Stimulated activated CD8-positive, alpha-beta memory T cell treated with anti-CD3 and anti-CD28 coated beads, Interleukin-4, amount 100 ng/mL, for 4 hours (primary cell): ENCODE measurements around the gene ECE2.

ENCODE experiments used
- DNase-seq, 2 donors: peaks; one replicate each; pipeline ENCODE4 v3.0.0-alpha.2; 2020; ENCODE audit warnings: low read depth in 2 of 2, low spot score in 1 of 2

ECE2 gene

GRCh38 chr3:184311633-184312032 lies 35.8 kb downstream of the ECE2 start:
- no peak for DNase-seq

GRCh38 chr3:184314363-184314699 lies 38.5 kb downstream of the ECE2 start, which contains the start of gene EIF4G1:
EIF4G1 (plus strand) TSS chr3:184314606; CDS start chr3:184315797, 1,191 bp downstream.
- peak; percentile 73 to 86 for DNase-seq

GRCh38 chr3:184314700-184315542 lies 39.1 kb downstream of the ECE2 start:
- peak in 1 of 2 donors; percentile 44 for DNase-seq

GRCh38 chr3:184315543-184315867 lies 39.7 kb downstream of the ECE2 start:
- DNase-seq = no peak

- no peak for DNase-seq
Measured at GRCh38 chr3:184315871-184316661, 40.2 kb downstream of the ECE2 start.

GRCh38 chr3:184316792-184317191 lies 41.0 kb downstream of the ECE2 start:
- DNase-seq = no peak

- DNase-seq = no peak
Measured at GRCh38 chr3:184317201-184317600, 41.4 kb downstream of the ECE2 start.

- DNase-seq = no peak
Measured at GRCh38 chr3:184320104-184320445, 44.3 kb downstream of the ECE2 start.

GRCh38 chr3:184321666-184322065 lies 45.8 kb downstream of the ECE2 start:
- no peak for DNase-seq

GRCh38 chr3:184322731-184323487 lies 47.1 kb downstream of the ECE2 start:
- no peak for DNase-seq

GRCh38 chr3:184323696-184324095 lies 47.9 kb downstream of the ECE2 start:
- no peak for DNase-seq

GRCh38 chr3:184325269-184325668 lies 49.4 kb downstream of the ECE2 start:
- no peak for DNase-seq

- DNase-seq = no peak
Measured at GRCh38 chr3:184325715-184326369, 50.0 kb downstream of the ECE2 start.

GRCh38 chr3:184327171-184327570 lies 51.3 kb downstream of the ECE2 start:
- DNase-seq = no peak

- DNase-seq = no peak
Measured at GRCh38 chr3:184328516-184328915, 52.7 kb downstream of the ECE2 start.

GRCh38 chr3:184332370-184333090 lies 56.7 kb downstream of the ECE2 start:
- no peak for DNase-seq

GRCh38 chr3:184333190-184333589 lies 57.4 kb downstream of the ECE2 start:
- DNase-seq = no peak

GRCh38 chr3:184333700-184334099 lies 57.9 kb downstream of the ECE2 start:
- DNase-seq = no peak

- DNase-seq = no peak
Measured at GRCh38 chr3:184334470-184335158, 58.8 kb downstream of the ECE2 start.

GRCh38 chr3:184335291-184335660 lies 59.5 kb downstream of the ECE2 start:
- DNase-seq = no peak
